K562 (cell line): ENCODE data around the gene LETM1. TPM values are rescaled to one million over a fixed set of nuclear protein-coding genes. Genes with fewer than 3 reads are reported as not detected.

Source experiments
- ATAC-seq: fragments of 200-7000 bp; cut with Tn5 transposase; 3 replicates; pipeline ENCODE4 v1.9.1; 2020; ENCODE audit warnings: moderate library complexity
- BruUV-seq: library from RNA; stranded (reverse); fragments of 400-500 nt; replicated peaks from 2 replicates; lab custom pipeline; 2021; lab: Mats Ljungman, UMichigan
- CTCF ChIA-PET: fragments of 300-600 bp; formaldehyde crosslinking; extraction: SDS; loops from one replicate; lab custom pipeline; 2021; ENCODE audit warnings: low intra/inter-chr PET ratio; lab: Yijun Ruan, JAX
- POLR2A ChIA-PET: fragments of 300-600, 350-650 bp; sonication (Branson Sonifier 250); formaldehyde crosslinking; extraction: SDS; loops from one replicate; lab custom pipeline; 2021; ENCODE audit warnings: antibody characterized with exemption, inconsistent platforms; lab: Yijun Ruan, JAX
- DNase-seq, 4 experiments: peaks; one replicate each; pipeline versions ENCODE4 v3.0.0 to v3.0.0-alpha.2; 2011 to 2018; ENCODE audit warnings: low spot score in 3 of 4, mixed read lengths in 3 of 4; ENCODE audit errors: extremely low read depth in 1 of 4
- FAIRE-seq: peaks from 2 replicates; lab custom pipeline; 2011; peaks lifted over from hg19 to GRCh38; lab: Jason Lieb, UNC
- H2AFZ ChIP-seq: 2 replicates; pipeline ENCODE4 v1.6.0; 2011; ENCODE audit warnings: low read depth, low read length, control low read depth, inconsistent platforms
- H3K27ac ChIP-seq: fragments of 200-600 bp; 3 replicates; pipeline ENCODE4 v1.8.0; 2011; ENCODE audit warnings: low read depth, mild to moderate bottlenecking, control low read depth, inconsistent platforms, low read length, moderate library complexity, mixed read lengths; ENCODE audit errors: extremely low read depth
- H3K27me3 ChIP-seq, 2 experiments: fragments of 300-600 bp in 1 of 2; 2 replicates in 1 of 2; 3 replicates in 1 of 2; pipeline versions ENCODE4 v1.6.0 to v1.8.0; 2011; ENCODE audit warnings: inconsistent platforms in 2 of 2, low read length in 2 of 2, mild to moderate bottlenecking in 1 of 2, mixed read lengths in 1 of 2, moderate library complexity in 1 of 2; ENCODE audit not compliant: control insufficient read depth in 2 of 2, insufficient read depth in 2 of 2
- H3K36me3 ChIP-seq: fragments of 300-600 bp; 3 replicates; pipeline ENCODE4 v1.8.0; 2011; ENCODE audit warnings: mild to moderate bottlenecking, low read length, inconsistent platforms; ENCODE audit not compliant: control insufficient read depth, insufficient read depth
- H3K4me1 ChIP-seq, 2 experiments: fragments of 200-600 bp in 1 of 2; replicated peaks in 1 of 2; 2 replicates in 1 of 2; 3 replicates in 1 of 2; pipeline versions ENCODE4 v1.5.1 to v1.8.0; 2011; ENCODE audit warnings: inconsistent platforms in 2 of 2, low read length in 2 of 2, mild to moderate bottlenecking in 1 of 2, mixed read lengths in 1 of 2, moderate library complexity in 1 of 2; ENCODE audit not compliant: control insufficient read depth in 2 of 2, insufficient read depth in 2 of 2
- H3K4me2 ChIP-seq: 2 replicates; pipeline ENCODE4 v1.6.1; 2011; ENCODE audit warnings: low read length, control low read depth, inconsistent platforms, mixed read lengths; ENCODE audit not compliant: insufficient read depth
- H3K4me3 ChIP-seq: fragments of 200-600 bp; sonication (generic), shearing (Covaris generic); 2 replicates; pipeline ENCODE4 v1.5.1; 2016; ENCODE audit warnings: control low read depth, inconsistent platforms
- H3K79me2 ChIP-seq: fragments of 200-600 bp; 3 replicates; pipeline ENCODE4 v1.8.0; 2011; ENCODE audit warnings: low read length, inconsistent platforms; ENCODE audit not compliant: control insufficient read depth, insufficient read depth
- H3K9ac ChIP-seq, 2 experiments: 2 replicates each; pipeline versions ENCODE4 v1.6.0 to v1.6.1; 2011; ENCODE audit warnings: low read depth in 2 of 2, low read length in 2 of 2, control low read depth in 1 of 2, inconsistent platforms in 1 of 2, mild to moderate bottlenecking in 1 of 2, mixed read lengths in 1 of 2; ENCODE audit not compliant: insufficient read depth in 1 of 2
- H3K9me1 ChIP-seq: one replicate; pipeline ENCODE4 v1.6.0; 2011; ENCODE audit warnings: inconsistent platforms, mild to moderate bottlenecking, low read length, moderate library complexity; ENCODE audit not compliant: control insufficient read depth, insufficient read depth
- H3K9me3 ChIP-seq: replicated peaks from 2 replicates; pipeline ENCODE4 v1.5.1; 2011; ENCODE audit warnings: low read depth, low read length, inconsistent platforms; ENCODE audit not compliant: control insufficient read depth, insufficient read depth
- H4K20me1 ChIP-seq: replicated peaks from 2 replicates; pipeline ENCODE4 v1.6.1; 2011; ENCODE audit warnings: low read length, inconsistent platforms, mixed read lengths; ENCODE audit not compliant: control insufficient read depth, insufficient read depth
- CHAMP1 ChIP-seq: fragments of 450-650 bp; IDR thresholded peaks from 2 replicates; pipeline ENCODE4 v1.6.1; 2016; ENCODE audit warnings: mild to moderate bottlenecking
- CTCF ChIP-seq, 3 experiments: IDR thresholded peaks in 2 of 3; conservative IDR thresholded peaks in 1 of 3; 2 replicates each; pipeline ENCODE4 v1.5.1; 2011 to 2012; ENCODE audit warnings: low read length in 3 of 3, mild to moderate bottlenecking in 3 of 3, control low read depth in 2 of 3, improper control_type of control experiment in 1 of 3, inconsistent platforms in 1 of 3, low read depth in 1 of 3, mixed read lengths in 1 of 3, moderate library complexity in 1 of 3; ENCODE audit not compliant: insufficient read depth in 2 of 3
- ERF ChIP-seq: fragments of 450-650 bp; formaldehyde crosslinking; IDR thresholded peaks from 2 replicates; pipeline ENCODE4 v1.4.0; 2020; ENCODE audit warnings: mild to moderate bottlenecking, mixed read lengths
- LARP7 ChIP-seq: fragments of 450-650 bp; IDR thresholded peaks from 2 replicates; pipeline ENCODE4 v1.6.1; 2016
- POLR2A ChIP-seq: fragments of 450-650 bp; conservative IDR thresholded peaks from 2 replicates; pipeline ENCODE4 v1.6.1; 2016
- ZBTB34 ChIP-seq: fragments of 250-450 bp; sonication (Bioruptor Pico); IDR thresholded peaks from 2 replicates; pipeline ENCODE4 v1.8.0; 2021; ENCODE audit warnings: mild to moderate bottlenecking, moderate library complexity
- ZNF212 ChIP-seq: fragments of 450-650 bp; formaldehyde crosslinking; IDR thresholded peaks from 2 replicates; pipeline ENCODE4 v1.4.0; 2020; ENCODE audit warnings: mild to moderate bottlenecking
- ZNF217 ChIP-seq: sonication (generic); formaldehyde crosslinking; IDR thresholded peaks from 2 replicates; pipeline ENCODE4 v1.8.0; 2022; ENCODE audit warnings: mild to moderate bottlenecking, missing genetic modification reagents
- ZNF77 ChIP-seq: fragments of 250-450 bp; sonication (Bioruptor Pico); IDR thresholded peaks from 2 replicates; pipeline ENCODE4 v1.5.0; 2020
- WGBS: fragments of 100-300 bp; shearing (Covaris generic); methylation state at CpG from one replicate; pipeline ENCODE4 v1.1.6; 2016; ENCODE audit warnings: low coverage, mixed read lengths; ENCODE audit not compliant: insufficient coverage; ENCODE audit errors: missing lambda C conversion rate; 5-methylcytosine and 5-hydroxymethylcytosine counted together
- in situ Hi-C: fragments of 300-500 bp; cut with MboI; formaldehyde crosslinking; loops from 4 replicates; pipeline ENCODE4 v1.15.0; 2018; ENCODE audit warnings: inconsistent platforms, mixed read lengths
- intact Hi-C: fragments of 100-400 bp; cut with micrococcal nuclease; formaldehyde crosslinking; loops from 2 replicates; pipeline ENCODE4 v1.14.2; 2022
- polyA plus RNA-seq, 8 experiments: library from polyadenylated mRNA; depleted of rRNA in 4 of 8; stranded (reverse) in 5 of 8; unstranded in 3 of 8; fragments of >200 nt; fragmentation: Nextera tagmentation in 2 of 8; fragmentation: Illumina TruSeq in 1 of 8; extraction: Ambion mirVana in 2 of 8; extraction: Trizol in 1 of 8; gene quantifications; 2 replicates each; pipeline versions ENCODE4 v1.2.1 to v1.2.3, GENCODE V29; 2011 to 2014; ENCODE audit warnings: inconsistent platforms in 1 of 8, missing spikeins in 1 of 8
- total RNA-seq, 7 experiments: library from RNA; depleted of rRNA in 6 of 7; stranded (reverse); fragments of >200 nt in 6 of 7; fragmentation: Illumina TruSeq in 2 of 7; extraction: Trizol in 2 of 7; gene quantifications; 2 replicates each; pipeline versions ENCODE4 v1.2.1 to v1.2.3, GENCODE V29; 2011 to 2021; ENCODE audit warnings: low replicate concordance in 1 of 7

LETM1 gene
- total and polyA plus RNA-seq, 9 of the 15 experiments (the other 6 are each of a cell fraction or from before 2014, with no cell fraction given): 3.9 to 109 (median 35.0) TPM

- H3K4me1 ChIP-seq: peaks cover 0 to 7% of the 10 kb centered on the region in 2 experiments; a peak in 1 of 5 replicates
- H3K4me3 ChIP-seq: no peak overlapping the region
- H3K79me2 ChIP-seq: no peaks in the 10 kb centered on the region
- H3K27ac ChIP-seq: no peak overlapping the region
- intact Hi-C loops (no loop called here), in situ Hi-C loops (loop anchor here (5.0 kb wide), 1 partner anchor 83 kb away; no protein-coding TSS in a partner anchor)
- no peak overlapping the region for H2AFZ ChIP-seq
- DNase-seq: no peak
- H3K36me3 ChIP-seq: peaks cover 95% of the 10 kb centered on the region; the same call in 2 of the 3 replicates
- POLR2A ChIA-PET: interaction anchor here (0.6 to 1.3 kb wide), 2 partner anchors 19 to 26 kb away, joined by 3 read pairs; no protein-coding TSS in a partner anchor
- BruUV-seq: no TSS peak
- H3K9me3 ChIP-seq: no peaks in the 10 kb centered on the region
- no peaks in the 10 kb centered on the region for H4K20me1 ChIP-seq
- no peak overlapping the region for H3K4me2 ChIP-seq
- H3K9me1 ChIP-seq: no peaks in the 10 kb centered on the region
- H3K27me3 ChIP-seq: no peaks in the 10 kb centered on the region
- H3K9ac ChIP-seq: no peak overlapping the region
- TF ChIP-seq ZBTB34 (no peak), LARP7 (no peak), POLR2A (no peak), ZNF77 (CRISPR knock-in tag) (no peak), CTCF (IDR thresholded peaks at IDR 0.05 in 2 of 3, conservative IDR thresholded peaks at IDR 0.05 in 1 of 3; ENCODE audit: insufficient read depth in 2 of 3, low read depth in 1 of 3, low read length in 3 of 3) (no peak), ERF (CRISPR knock-in tag) (no peak), ZNF212 (no peak), CHAMP1 (no peak), ZNF217 (CRISPR knock-in tag) (no peak)
- TF ChIP-seq, all 486 proteins: peak for 0
- CTCF ChIA-PET: no interaction called here
- no peak for FAIRE-seq
- no peak for ATAC-seq
- 90% methylated on average over 9 of the region's 10 CpGs for WGBS
Observed at GRCh38 chr4:1819284-1819683, 36.7 kb downstream of the LETM1 start.
